ENCODE measurements around the gene SNX25.
"Not testable (repeated sequence)": the region's sequence is repeated elsewhere in the genome, so short reads cannot be mapped to it uniquely, and the experiment has no call there.

GRCh38 chr4:185205073-185205472, 4.3 kb upstream of the SNX25 start:
- not testable (repeated sequence) for TF ChIP-seq YY1 (IDR thresholded peaks at IDR 0.05; ENCODE audit: insufficient read depth, insufficient read length); SUZ12 (IDR thresholded peaks at IDR 0.05; ENCODE audit: extremely low read depth, insufficient read depth, insufficient read length)

All from NT2/D1 (cell line).